ENCODE results near the gene TRAPPC12. TPM values are rescaled to one million over a fixed set of nuclear protein-coding genes. Genes with fewer than 3 reads are reported as not detected.
A peak's percentile ranks its signal among the peaks of the same experiment; 100 is the strongest.
"Not testable (repeated sequence)": the region's sequence is repeated elsewhere in the genome, so short reads cannot be mapped to it uniquely, and the experiment has no call there.

The TRAPPC12 gene
- total RNA-seq, 1 donor from 2014 or later, result 89.7 TPM

DNA sequence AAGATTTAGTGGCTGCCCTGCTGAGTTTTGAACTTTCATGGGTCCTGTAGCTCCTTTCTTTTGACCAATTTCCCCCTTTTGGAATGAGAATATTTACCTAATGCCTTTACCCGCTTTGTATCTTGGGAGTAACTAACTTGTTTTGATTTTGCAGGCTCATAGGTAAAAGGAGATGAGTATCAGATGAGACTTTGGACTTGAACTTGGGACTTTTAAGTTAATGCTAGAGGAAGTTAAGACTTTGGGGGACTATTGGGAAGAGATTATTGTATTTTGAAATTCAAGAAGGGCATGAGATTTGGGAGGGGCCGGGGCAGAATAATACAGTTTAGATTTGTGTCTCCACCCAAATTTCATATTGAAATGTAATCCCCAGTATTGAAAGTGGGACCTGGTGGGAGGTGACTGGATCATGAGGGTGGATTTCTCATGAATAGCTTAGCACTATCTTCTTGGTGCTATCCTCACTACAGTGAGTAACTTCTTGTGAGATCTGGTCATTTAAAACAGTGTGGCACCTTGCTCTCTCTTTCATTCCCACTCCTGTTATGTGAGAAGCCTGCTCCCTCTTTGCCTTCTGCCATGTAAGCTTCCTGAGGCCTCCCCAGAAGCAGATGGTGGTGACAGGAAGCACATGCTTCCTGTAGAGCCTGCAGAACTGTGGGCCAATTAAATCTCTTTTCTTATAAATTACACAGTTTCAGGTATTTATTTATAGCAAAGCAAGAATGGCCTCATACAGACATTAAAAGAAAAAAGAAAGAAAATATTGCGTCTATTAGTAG, 133.7 kb downstream of the TRAPPC12 start:
- TF ChIP-seq, protein P1, sequence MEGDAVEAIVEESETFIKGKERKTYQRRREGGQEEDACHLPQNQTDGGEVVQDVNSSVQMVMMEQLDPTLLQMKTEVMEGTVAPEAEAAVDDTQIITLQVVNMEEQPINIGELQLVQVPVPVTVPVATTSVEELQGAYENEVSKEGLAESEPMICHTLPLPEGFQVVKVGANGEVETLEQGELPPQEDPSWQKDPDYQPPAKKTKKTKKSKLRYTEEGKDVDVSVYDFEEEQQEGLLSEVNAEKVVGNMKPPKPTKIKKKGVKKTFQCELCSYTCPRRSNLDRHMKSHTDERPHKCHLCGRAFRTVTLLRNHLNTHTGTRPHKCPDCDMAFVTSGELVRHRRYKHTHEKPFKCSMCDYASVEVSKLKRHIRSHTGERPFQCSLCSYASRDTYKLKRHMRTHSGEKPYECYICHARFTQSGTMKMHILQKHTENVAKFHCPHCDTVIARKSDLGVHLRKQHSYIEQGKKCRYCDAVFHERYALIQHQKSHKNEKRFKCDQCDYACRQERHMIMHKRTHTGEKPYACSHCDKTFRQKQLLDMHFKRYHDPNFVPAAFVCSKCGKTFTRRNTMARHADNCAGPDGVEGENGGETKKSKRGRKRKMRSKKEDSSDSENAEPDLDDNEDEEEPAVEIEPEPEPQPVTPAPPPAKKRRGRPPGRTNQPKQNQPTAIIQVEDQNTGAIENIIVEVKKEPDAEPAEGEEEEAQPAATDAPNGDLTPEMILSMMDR (IDR thresholded peaks at IDR 0.05), result no peak
- H3K9me3 Mint-ChIP-seq (ENCODE audit: unreplicated experiment), result peaks cover 4% of the 10 kb centered on the region
- DNase-seq (ENCODE audit: extremely low spot score, unreplicated experiment), result no peak
- H3K27ac Mint-ChIP-seq (ENCODE audit: unreplicated experiment), result no peak overlapping the region
- no peaks in the 10 kb centered on the region for H3K27me3 Mint-ChIP-seq (ENCODE audit: unreplicated experiment)
- H3K4me3 Mint-ChIP-seq (ENCODE audit: unreplicated experiment), result no peak overlapping the region
- H3K36me3 Mint-ChIP-seq (ENCODE audit: unreplicated experiment), result peaks cover 43% of the 10 kb centered on the region
- peaks cover 10% of the 10 kb centered on the region for H3K4me1 Mint-ChIP-seq (ENCODE audit: unreplicated experiment)

DNA sequence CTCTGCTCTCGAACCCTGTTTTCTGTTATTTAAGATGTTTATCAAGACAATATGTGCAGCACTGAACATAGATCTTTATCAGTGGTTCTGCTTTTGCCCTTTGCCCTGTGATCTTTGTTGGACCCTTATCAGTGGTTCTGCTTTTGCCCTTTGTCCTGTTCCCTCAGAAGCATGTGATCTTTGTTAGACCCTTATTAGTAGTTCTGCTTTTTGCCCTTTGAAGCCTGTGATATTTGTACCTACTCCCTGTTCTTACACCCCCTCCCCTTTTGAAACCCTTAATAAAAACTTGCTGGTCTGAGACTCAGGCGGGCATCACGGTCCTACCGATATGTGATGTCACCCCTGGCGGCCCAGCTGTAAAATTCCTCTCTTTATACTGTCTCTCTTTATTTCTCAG, 135.9 kb downstream of the TRAPPC12 start:
- not testable (repeated sequence) for H3K27ac Mint-ChIP-seq (ENCODE audit: unreplicated experiment); H3K9me3 Mint-ChIP-seq (ENCODE audit: unreplicated experiment); DNase-seq (ENCODE audit: extremely low spot score, unreplicated experiment); H3K4me3 Mint-ChIP-seq (ENCODE audit: unreplicated experiment); H3K27me3 Mint-ChIP-seq (ENCODE audit: unreplicated experiment)
- Mint-ChIP-seq H3K36me3 (ENCODE audit: unreplicated experiment) (peaks cover 33% of the 10 kb centered on the region), H3K4me1 (ENCODE audit: unreplicated experiment) (peaks cover 19% of the 10 kb centered on the region)

DNA sequence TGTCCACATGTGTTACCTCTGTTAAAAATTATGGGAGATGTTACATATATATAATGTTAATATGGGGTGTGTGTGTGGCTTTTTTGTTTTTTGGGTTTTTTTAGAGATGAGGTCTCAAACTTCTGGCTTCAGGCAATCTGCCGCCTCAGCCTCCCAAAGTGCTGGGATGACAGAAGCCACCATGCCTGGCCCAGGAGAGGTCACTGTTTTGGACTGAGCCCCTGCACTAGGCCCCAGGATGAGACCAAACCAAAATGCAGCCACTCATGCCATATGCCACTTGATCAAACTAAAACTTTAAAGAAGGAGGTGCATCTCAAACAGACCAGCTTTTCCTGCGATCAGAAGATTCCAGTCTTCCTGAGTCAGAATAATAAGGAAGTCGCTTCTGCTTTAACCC, 137.3 kb downstream of the TRAPPC12 start:
- H3K4me3 Mint-ChIP-seq (ENCODE audit: unreplicated experiment), result no peak overlapping the region
- H3K27me3 Mint-ChIP-seq (ENCODE audit: unreplicated experiment), result no peaks in the 10 kb centered on the region
- H3K4me1 Mint-ChIP-seq (ENCODE audit: unreplicated experiment), result peaks cover 30% of the 10 kb centered on the region
- DNase-seq (ENCODE audit: extremely low spot score, unreplicated experiment), result peak; percentile 27
- TF ChIP-seq, protein P1 (IDR thresholded peaks at IDR 0.05), result no peak
- H3K9me3 Mint-ChIP-seq (ENCODE audit: unreplicated experiment), result peaks cover 4% of the 10 kb centered on the region
- H3K27ac Mint-ChIP-seq (ENCODE audit: unreplicated experiment), result no peak overlapping the region
- H3K36me3 Mint-ChIP-seq (ENCODE audit: unreplicated experiment), result peaks cover 20% of the 10 kb centered on the region

DNA sequence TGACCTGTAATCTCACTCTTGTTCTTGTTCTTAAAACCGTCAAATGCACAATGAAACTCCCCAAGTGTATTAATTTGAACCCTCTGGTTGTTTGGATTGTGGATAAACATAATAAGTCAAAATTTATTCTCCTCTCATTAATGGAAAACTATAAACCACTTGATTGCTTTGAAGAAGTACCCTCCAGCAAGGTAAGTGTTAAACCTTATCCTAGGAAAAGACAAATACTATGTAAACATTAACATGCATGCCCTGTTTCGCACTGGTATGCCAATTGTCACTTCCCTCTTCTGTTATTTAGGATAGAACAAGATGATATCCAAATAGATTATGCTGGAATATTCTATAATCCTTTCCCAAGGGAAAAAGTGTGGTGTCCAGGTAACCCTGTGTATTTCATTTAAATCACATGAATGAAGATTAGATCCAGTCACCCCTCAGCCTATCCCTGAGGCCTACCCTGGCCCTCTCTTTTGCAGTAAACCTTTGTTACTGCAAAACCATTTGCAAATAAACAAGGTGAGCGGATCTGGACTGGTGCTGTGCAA, 138.5 kb downstream of the TRAPPC12 start:
- peaks cover 13% of the 10 kb centered on the region for H3K36me3 Mint-ChIP-seq (ENCODE audit: unreplicated experiment)
- TF ChIP-seq, protein P1 (IDR thresholded peaks at IDR 0.05), result no peak
- peaks cover 30% of the 10 kb centered on the region for H3K4me1 Mint-ChIP-seq (ENCODE audit: unreplicated experiment)
- no peak for DNase-seq (ENCODE audit: extremely low spot score, unreplicated experiment)
- H3K27ac Mint-ChIP-seq (ENCODE audit: unreplicated experiment), result peak overlapping the region; percentile 93
- H3K27me3 Mint-ChIP-seq (ENCODE audit: unreplicated experiment), result no peaks in the 10 kb centered on the region
- H3K4me3 Mint-ChIP-seq (ENCODE audit: unreplicated experiment), result peak overlapping the region; percentile 80
- peaks cover 4% of the 10 kb centered on the region for H3K9me3 Mint-ChIP-seq (ENCODE audit: unreplicated experiment)

DNA sequence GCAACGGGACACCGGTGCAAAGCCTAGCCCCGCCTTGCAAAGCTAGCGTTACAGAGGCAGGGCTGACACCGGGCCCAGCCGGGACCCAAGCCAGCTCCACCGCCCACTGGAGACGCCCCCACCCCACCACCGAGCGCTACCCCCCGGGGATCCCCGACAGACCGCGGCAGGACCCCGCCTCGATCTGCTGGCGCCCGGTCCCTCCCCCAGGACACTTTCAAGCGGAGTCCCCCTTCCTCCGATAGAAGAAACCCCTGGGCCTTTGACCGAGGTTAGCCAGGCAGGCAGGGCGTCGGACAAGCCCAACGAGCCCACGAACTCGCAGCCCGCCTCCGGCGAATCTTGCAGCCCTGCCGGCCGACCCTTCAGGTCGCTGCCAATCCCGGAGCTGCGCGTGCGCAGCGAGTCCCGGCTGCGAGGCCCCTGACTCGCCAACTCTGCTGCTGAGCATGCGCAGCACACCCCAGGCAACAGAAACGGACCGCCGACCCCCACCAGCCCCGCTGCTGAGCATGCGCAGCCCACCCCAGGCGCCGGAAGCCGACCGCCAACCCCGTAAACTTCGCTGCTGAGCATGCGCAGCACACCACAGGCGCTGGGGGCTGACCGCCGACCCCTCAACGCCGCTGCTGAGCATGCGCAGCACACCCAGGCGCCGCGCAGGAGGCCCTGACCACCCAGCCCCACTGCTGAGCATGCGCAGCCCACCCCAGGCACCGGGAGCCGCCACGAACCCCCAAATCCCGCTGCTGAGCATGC, 139.2 kb downstream of the TRAPPC12 start:
- Mint-ChIP-seq H3K4me3 (ENCODE audit: unreplicated experiment) (peak overlapping the region; percentile 80), H3K4me1 (ENCODE audit: unreplicated experiment) (peaks cover 33% of the 10 kb centered on the region), H3K36me3 (ENCODE audit: unreplicated experiment) (peaks cover 8% of the 10 kb centered on the region), H3K27ac (ENCODE audit: unreplicated experiment) (peak overlapping the region; percentile 93), H3K27me3 (ENCODE audit: unreplicated experiment) (no peaks in the 10 kb centered on the region), H3K9me3 (ENCODE audit: unreplicated experiment) (peaks cover 4% of the 10 kb centered on the region)
- DNase-seq (ENCODE audit: extremely low spot score, unreplicated experiment), result peak; percentile 100
- TF ChIP-seq, protein P1 (IDR thresholded peaks at IDR 0.05), result no peak

All from osteocyte (in vitro differentiated cells).